Endothelial cell of umbilical vein (primary cell): ENCODE data around the gene APEX1. TPM values are rescaled to one million over a fixed set of nuclear protein-coding genes. Genes with fewer than 3 reads are reported as not detected.

Experiments
- BruUV-seq: library from RNA; stranded (reverse); fragments of 400-500 nt; replicated peaks from 2 replicates; lab custom pipeline; 2021; lab: Mats Ljungman, UMichigan
- CTCF ChIA-PET: fragments of 300-600, 350-600 bp; sonication (Branson Sonifier 250); formaldehyde crosslinking; loops from one replicate; lab custom pipeline; 2021; ENCODE audit warnings: antibody characterized with exemption, inconsistent platforms; lab: Charles Lee
- POLR2A ChIA-PET: fragments of 300-600, 350-600 bp; sonication (Branson Sonifier 250); formaldehyde crosslinking; loops from one replicate; lab custom pipeline; 2021; ENCODE audit warnings: antibody characterized with exemption, inconsistent platforms; lab: Charles Lee
- DNase-seq: peaks from one replicate; pipeline ENCODE4 v3.0.0-alpha.2; 2011; ENCODE audit warnings: low read depth, low spot score
- FAIRE-seq: peaks from 2 replicates; lab custom pipeline; 2011; peaks lifted over from hg19 to GRCh38; lab: Jason Lieb, UNC
- H2AFZ ChIP-seq: 2 replicates; pipeline ENCODE4 v1.6.0; 2012; ENCODE audit warnings: low read depth, low read length, control low read depth, inconsistent platforms
- H3K27ac ChIP-seq: 2 replicates; pipeline ENCODE4 v1.5.1; 2011; ENCODE audit warnings: low read depth, mild to moderate bottlenecking, control low read depth, low read length, moderate library complexity; ENCODE audit not compliant: insufficient read depth
- H3K27me3 ChIP-seq, 2 experiments: 2 replicates each; pipeline versions ENCODE4 v1.6.0 to v1.6.1; 2011; ENCODE audit warnings: low read length in 2 of 2, mixed read lengths in 1 of 2; ENCODE audit not compliant: control insufficient read depth in 2 of 2, insufficient read depth in 2 of 2
- H3K36me3 ChIP-seq, 2 experiments: 2 replicates in 1 of 2; 3 replicates in 1 of 2; pipeline ENCODE4 v1.5.1; 2011; ENCODE audit warnings: low read length in 2 of 2, mild to moderate bottlenecking in 1 of 2, moderate library complexity in 1 of 2; ENCODE audit not compliant: control insufficient read depth in 2 of 2, insufficient read depth in 2 of 2; ENCODE audit errors: extremely low read depth in 1 of 2
- H3K4me1 ChIP-seq: 3 replicates; pipeline ENCODE4 v1.5.1; 2011; ENCODE audit warnings: mild to moderate bottlenecking, low read length; ENCODE audit not compliant: control insufficient read depth, insufficient read depth; ENCODE audit errors: extremely low read depth
- H3K4me2 ChIP-seq: 2 replicates; pipeline ENCODE4 v1.6.1; 2011; ENCODE audit warnings: low read length, control low read depth, mixed read lengths; ENCODE audit not compliant: insufficient read depth
- H3K4me3 ChIP-seq, 3 experiments: fragments of 200-600 bp in 1 of 3; sonication (generic), shearing (Covaris generic) in 1 of 3; replicated peaks in 1 of 3; 2 replicates each; pipeline ENCODE4 v1.5.1; 2011 to 2016; ENCODE audit warnings: control low read depth in 3 of 3, low read length in 3 of 3, mild to moderate bottlenecking in 2 of 3, inconsistent platforms in 1 of 3, low read depth in 1 of 3, moderate library complexity in 1 of 3; ENCODE audit not compliant: insufficient read depth in 1 of 3
- H3K79me2 ChIP-seq: 2 replicates; pipeline ENCODE4 v1.6.0; 2012; ENCODE audit warnings: low read length, inconsistent platforms; ENCODE audit not compliant: control insufficient read depth, insufficient read depth
- H3K9ac ChIP-seq: replicated peaks from 2 replicates; pipeline ENCODE3; 2011; ENCODE audit warnings: low read length, control low read depth; ENCODE audit not compliant: insufficient read depth; ENCODE audit errors: extremely low read depth
- H3K9me1 ChIP-seq: replicated peaks from 3 replicates; pipeline ENCODE4 v1.6.0; 2011; ENCODE audit warnings: mild to moderate bottlenecking, low read length; ENCODE audit not compliant: control insufficient read depth, insufficient read depth; ENCODE audit errors: extremely low read depth
- H3K9me3 ChIP-seq: replicated peaks from 2 replicates; pipeline ENCODE4 v1.5.1; 2012; ENCODE audit warnings: low read length, inconsistent platforms; ENCODE audit not compliant: control insufficient read depth, insufficient read depth
- H4K20me1 ChIP-seq: replicated peaks from 2 replicates; pipeline ENCODE3; 2011; ENCODE audit warnings: mild to moderate bottlenecking, low read length; ENCODE audit not compliant: control insufficient read depth, insufficient read depth; ENCODE audit errors: extremely low read depth
- EZH2 ChIP-seq: IDR thresholded peaks from 2 replicates; pipeline ENCODE4 v1.6.1; 2012; ENCODE audit warnings: borderline replicate concordance, low read depth, mild to moderate bottlenecking, moderate library complexity, low read length, inconsistent platforms; ENCODE audit not compliant: severe bottlenecking
- FOS ChIP-seq: IDR thresholded peaks from 2 replicates; pipeline ENCODE4 v1.6.1; 2011; ENCODE audit warnings: mild to moderate bottlenecking, low read length, moderate library complexity, borderline replicate concordance; ENCODE audit not compliant: insufficient read depth
- GATA2 ChIP-seq: IDR thresholded peaks from 2 replicates; pipeline ENCODE4 v1.7.0; 2011; ENCODE audit warnings: low read depth, mild to moderate bottlenecking, moderate library complexity, mixed read lengths, low read length; ENCODE audit not compliant: insufficient read length, insufficient read depth
- JUN ChIP-seq: IDR thresholded peaks from 2 replicates; pipeline ENCODE4 v1.6.1; 2011; ENCODE audit warnings: borderline replicate concordance, low read depth; ENCODE audit not compliant: insufficient read length, insufficient read depth
- POLR2AphosphoS5 ChIP-seq: IDR thresholded peaks from 2 replicates; pipeline ENCODE4 v1.6.1; 2012; ENCODE audit warnings: low read depth, mild to moderate bottlenecking, control low read depth, low read length, moderate library complexity; ENCODE audit not compliant: insufficient read depth
- dilution Hi-C: fragments of 300-500 bp; cut with MboI; formaldehyde crosslinking; loops from one replicate; pipeline ENCODE4 v1.15.0; 2019; ENCODE audit warnings: low sequenced_read_pairs; ENCODE audit not compliant: extremely low pct_ligation_motif_present
- intact Hi-C: fragments of 100-400 bp; cut with micrococcal nuclease; formaldehyde crosslinking; loops from one replicate; pipeline ENCODE4 v1.10.0; 2022
- polyA plus RNA-seq, 4 experiments: library from polyadenylated mRNA; depleted of rRNA in 3 of 4; stranded (reverse) in 3 of 4; unstranded in 1 of 4; fragments of >200 nt; gene quantifications; 2 replicates each; pipeline versions ENCODE4 v1.2.1 to v1.2.3, GENCODE V29; 2011 to 2012; ENCODE audit warnings: missing spikeins in 1 of 4
- total RNA-seq: library from RNA; stranded (reverse); gene quantifications from 2 replicates; pipeline ENCODE4 v1.2.3, GENCODE V29; 2021
- TF ChIP-seq, protein P1 (sequence below): IDR thresholded peaks from 2 replicates; pipeline ENCODE4 v1.6.1; 2011; ENCODE audit not compliant: insufficient read depth, insufficient read length

APEX1 gene
- total and polyA plus RNA-seq, 2 donors (not counting 3 experiments of a cell fraction or from before 2014, with no cell fraction given) = 231 to 304 TPM

DNA sequence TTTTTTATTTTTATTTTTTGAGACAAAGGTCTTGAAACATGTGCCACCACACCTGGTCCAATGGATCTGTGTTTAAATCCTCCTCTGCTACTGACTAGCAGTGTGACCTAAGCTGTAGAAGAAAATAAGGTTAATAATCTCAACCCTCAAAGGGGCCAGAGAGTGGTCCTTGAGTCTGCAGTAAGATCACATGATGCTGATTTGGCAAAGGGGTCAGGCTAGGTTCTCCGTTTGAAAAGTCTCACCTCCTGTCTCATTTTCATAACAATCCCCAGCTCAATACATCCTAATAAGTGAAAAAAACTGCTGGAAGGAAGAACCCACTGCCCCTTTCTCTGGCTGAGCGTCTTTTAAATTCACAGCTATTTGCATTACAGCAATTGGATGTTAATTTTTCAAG is 33.8 kb upstream of the APEX1 start:
- intact Hi-C loops = no loop called here
- DNase-seq (no peak), FAIRE-seq (no peak)
- TF ChIP-seq JUN (no peak), POLR2AphosphoS5 (no peak), FOS (no peak)
- TF ChIP-seq, protein P1, sequence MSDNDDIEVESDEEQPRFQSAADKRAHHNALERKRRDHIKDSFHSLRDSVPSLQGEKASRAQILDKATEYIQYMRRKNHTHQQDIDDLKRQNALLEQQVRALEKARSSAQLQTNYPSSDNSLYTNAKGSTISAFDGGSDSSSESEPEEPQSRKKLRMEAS = no peak
- H3K9ac ChIP-seq = no peak overlapping the region
- ChIA-PET CTCF (interaction anchor here (1.2 kb wide), 1 partner anchor 24 kb away, joined by 3 read pairs; no protein-coding TSS in a partner anchor), POLR2A (no interaction called here)
- dilution Hi-C loops = no loop called here
- H2AFZ ChIP-seq = no peak overlapping the region
- H3K27ac ChIP-seq = no peak overlapping the region
- no peaks in the 10 kb centered on the region for H3K79me2 ChIP-seq
- no peaks in the 10 kb centered on the region for H4K20me1 ChIP-seq
- no peaks in the 10 kb centered on the region for H3K36me3 ChIP-seq
- no peak overlapping the region for H3K4me2 ChIP-seq
- no peaks in the 10 kb centered on the region for H3K27me3 ChIP-seq
- BruUV-seq = no TSS peak
- no peaks in the 10 kb centered on the region for H3K4me1 ChIP-seq
- H3K9me1 ChIP-seq = no peaks in the 10 kb centered on the region
- no peaks in the 10 kb centered on the region for H3K9me3 ChIP-seq
- H3K4me3 ChIP-seq = no peak overlapping the region

DNA sequence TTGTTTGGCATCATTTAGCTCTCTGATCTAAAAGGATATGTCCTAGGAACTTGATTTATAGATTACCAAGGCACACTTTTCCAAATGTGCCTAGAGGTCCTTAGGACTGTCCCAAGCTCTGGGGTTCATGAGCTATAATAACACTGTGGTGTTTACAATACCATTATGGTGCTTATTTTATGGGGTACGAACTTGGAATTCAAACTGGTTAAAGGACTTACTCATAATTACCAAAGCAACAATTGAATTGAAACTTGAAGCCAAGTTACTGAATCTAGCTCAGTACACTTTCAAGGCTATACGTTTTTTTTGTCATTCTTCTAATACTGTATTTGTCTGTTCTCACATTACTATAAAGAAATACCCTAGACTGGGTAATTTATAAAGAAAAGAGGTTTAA is 32.1 kb upstream of the APEX1 start:
- H3K4me3 ChIP-seq = no peak overlapping the region
- H3K27ac ChIP-seq = no peak overlapping the region
- ChIA-PET CTCF (interaction anchor here (3.3 kb wide), 1 partner anchor 8 kb away, joined by 30 read pairs; the partner anchor contains the start of gene TEP1), POLR2A (interaction anchor here (0.6 to 1.5 kb wide), 2 partner anchors 27 to 32 kb away, joined by 3 to 4 read pairs; partner anchors contain the start of gene APEX1)
- H3K79me2 ChIP-seq = no peaks in the 10 kb centered on the region
- dilution Hi-C loops = no loop called here
- H4K20me1 ChIP-seq = no peaks in the 10 kb centered on the region
- no peak for TF ChIP-seq GATA2
- TF ChIP-seq, protein P1 = no peak
- no peak for TF ChIP-seq FOS
- no peak for TF ChIP-seq EZH2
- no peaks in the 10 kb centered on the region for H3K9me1 ChIP-seq
- no peak overlapping the region for H3K4me2 ChIP-seq
- H3K9ac ChIP-seq = no peak overlapping the region
- no peaks in the 10 kb centered on the region for H3K36me3 ChIP-seq
- intact Hi-C loops = no loop called here
- FAIRE-seq = no peak
- BruUV-seq = no TSS peak
- no peaks in the 10 kb centered on the region for H3K9me3 ChIP-seq
- H3K4me1 ChIP-seq = peaks cover 9% of the 10 kb centered on the region
- no peak overlapping the region for H2AFZ ChIP-seq
- DNase-seq = no peak
- H3K27me3 ChIP-seq = no peaks in the 10 kb centered on the region
